A549 (cell line): ENCODE measurements around the gene PBX3. TPM values are rescaled to one million over a fixed set of nuclear protein-coding genes. Genes with fewer than 3 reads are reported as not detected.

ENCODE experiments used
- ATAC-seq, 2 experiments: fragments of 200-7000 bp in 1 of 2; fragments of >200 bp in 1 of 2; cut with Nextera tagmentation in 1 of 2; cut with Tn5 transposase in 1 of 2; 3 replicates each; pipeline versions ENCODE4 v1.8.0 to v1.9.1; 2018 to 2020; ENCODE audit warnings: mild to moderate bottlenecking in 1 of 2, moderate library complexity in 1 of 2
- CTCF ChIA-PET: fragments of 300-600 bp; sonication (Branson Sonifier 250); formaldehyde crosslinking; extraction: SDS; loops from one replicate; lab custom pipeline; 2021; ENCODE audit warnings: antibody characterized with exemption, inconsistent platforms; lab: Yijun Ruan, JAX
- POLR2A ChIA-PET: fragments of 350-600 bp; formaldehyde crosslinking; extraction: SDS; loops from one replicate; lab custom pipeline; 2021; ENCODE audit warnings: antibody characterized with exemption, inconsistent platforms; lab: Yijun Ruan, JAX
- DNase-seq, 2 experiments: peaks; one replicate each; pipeline versions ENCODE4 v3.0.0 to v3.0.0-alpha.2; 2011 to 2016; ENCODE audit warnings: low read depth in 1 of 2, low spot score in 1 of 2
- FAIRE-seq: peaks from 2 replicates; lab custom pipeline; 2011; peaks lifted over from hg19 to GRCh38; lab: Jason Lieb, UNC
- H3K27ac ChIP-seq, 2 experiments: fragments of >200 bp; sonication (Bioruptor Twin); formaldehyde crosslinking; 3 replicates each; pipeline ENCODE4 v1.5.1; 2016 to 2017
- H3K4me1 ChIP-seq: fragments of >200 bp; sonication (Bioruptor Twin); formaldehyde crosslinking; 3 replicates; pipeline ENCODE4 v1.6.1; 2016
- H3K4me2 ChIP-seq: fragments of >200 bp; sonication (Bioruptor Twin); formaldehyde crosslinking; 3 replicates; pipeline ENCODE4 v1.6.1; 2016
- H3K4me3 ChIP-seq: fragments of >200 bp; sonication (Bioruptor Twin); formaldehyde crosslinking; 3 replicates; pipeline ENCODE4 v1.5.1; 2016
- H3K9me3 ChIP-seq: fragments of >200 bp; sonication (Bioruptor Twin); formaldehyde crosslinking; 3 replicates; pipeline ENCODE4 v1.6.1; 2016
- BHLHE40 ChIP-seq: IDR thresholded peaks from 2 replicates; pipeline ENCODE4 v1.6.1; 2012; ENCODE audit warnings: low read depth, low read length, inconsistent platforms
- CBX2 ChIP-seq: fragments of 200-600 bp; sonication (generic); IDR thresholded peaks from 2 replicates; pipeline ENCODE4 v1.6.1; 2016; ENCODE audit warnings: low read depth, mild to moderate bottlenecking, borderline replicate concordance
- CBX8 ChIP-seq: fragments of 200-600 bp; sonication (generic); IDR thresholded peaks from 2 replicates; pipeline ENCODE4 v1.6.1; 2016
- EHMT2 ChIP-seq: fragments of 200-600 bp; sonication (generic); IDR thresholded peaks from 2 replicates; pipeline ENCODE4 v1.6.1; 2016; ENCODE audit warnings: antibody characterized with exemption, low read depth, mild to moderate bottlenecking, moderate library complexity
- FOSB ChIP-seq: fragments of 250-450 bp; sonication (Bioruptor Pico); IDR thresholded peaks from 2 replicates; pipeline ENCODE4 v1.5.0; 2020; ENCODE audit warnings: mild to moderate bottlenecking, moderate library complexity
- GATA3 ChIP-seq: IDR thresholded peaks from 2 replicates; pipeline ENCODE4 v1.6.1; 2012; ENCODE audit warnings: borderline replicate concordance
- HDAC2 ChIP-seq: fragments of 200-600 bp; sonication (generic); IDR thresholded peaks from 2 replicates; pipeline ENCODE4 v1.6.1; 2016
- HEYL ChIP-seq: fragments of 250-450 bp; sonication (Bioruptor Pico); IDR thresholded peaks from 2 replicates; pipeline ENCODE4 v1.8.0; 2021; ENCODE audit warnings: mild to moderate bottlenecking, moderate library complexity
- HOXA7 ChIP-seq: fragments of 250-450 bp; sonication (Bioruptor Pico); IDR thresholded peaks from 2 replicates; pipeline ENCODE4 v1.5.0; 2020; ENCODE audit warnings: mild to moderate bottlenecking, moderate library complexity
- HOXB13 ChIP-seq: fragments of 250-450 bp; sonication (Bioruptor Pico); IDR thresholded peaks from 2 replicates; pipeline ENCODE4 v1.5.0; 2020; ENCODE audit warnings: low read depth, mild to moderate bottlenecking, moderate library complexity
- JUN ChIP-seq, 2 experiments: fragments of >200 bp; sonication (Bioruptor Twin); formaldehyde crosslinking; IDR thresholded peaks; 2 replicates in 1 of 2; 3 replicates in 1 of 2; pipeline ENCODE4 v1.6.1; 2016 to 2017
- JUNB ChIP-seq: fragments of >200 bp; sonication (Bioruptor Twin); formaldehyde crosslinking; IDR thresholded peaks from 2 replicates; pipeline ENCODE4 v1.6.1; 2016
- KDM5A ChIP-seq: fragments of 200-600 bp; sonication (generic); IDR thresholded peaks from 2 replicates; pipeline ENCODE4 v1.6.1; 2016; ENCODE audit warnings: antibody characterized with exemption, mild to moderate bottlenecking
- MAZ ChIP-seq: fragments of 150-350 bp; IDR thresholded peaks from 2 replicates; pipeline ENCODE4 v1.6.1; 2014; ENCODE audit warnings: antibody characterized with exemption, low read depth, low read length, borderline replicate concordance
- MYC ChIP-seq: IDR thresholded peaks from 2 replicates; pipeline ENCODE4 v1.6.1; 2012; ENCODE audit warnings: mild to moderate bottlenecking, inconsistent platforms, low read length, improper control_type of control experiment, borderline replicate concordance
- NFE2L2 ChIP-seq: fragments of 150-350 bp; conservative IDR thresholded peaks from 2 replicates; pipeline ENCODE4 v1.6.1; 2014; ENCODE audit warnings: low read length
- NPAS2 ChIP-seq: fragments of 250-450 bp; sonication (Bioruptor Pico); IDR thresholded peaks from 2 replicates; pipeline ENCODE4 v1.8.0; 2022; ENCODE audit warnings: mild to moderate bottlenecking, moderate library complexity, borderline replicate concordance
- PHF8 ChIP-seq: fragments of 200-600 bp; sonication (generic); IDR thresholded peaks from 2 replicates; pipeline ENCODE4 v1.6.1; 2016; ENCODE audit warnings: low read depth, mild to moderate bottlenecking, antibody characterized with exemption, moderate library complexity, borderline replicate concordance
- POLR2A ChIP-seq: IDR thresholded peaks from 2 replicates; pipeline ENCODE4 v1.6.1; 2012; ENCODE audit warnings: mild to moderate bottlenecking, low read length
- RARB ChIP-seq: fragments of 250-450 bp; sonication (Bioruptor Pico); IDR thresholded peaks from 2 replicates; pipeline ENCODE4 v1.8.0; 2021; ENCODE audit warnings: mild to moderate bottlenecking, moderate library complexity
- RFX5 ChIP-seq: fragments of 450-650 bp; IDR thresholded peaks from 2 replicates; pipeline ENCODE4 v1.7.1; 2014; ENCODE audit warnings: antibody characterized with exemption, mild to moderate bottlenecking, moderate library complexity
- RNF2 ChIP-seq: fragments of 200-600 bp; sonication (generic); IDR thresholded peaks from 2 replicates; pipeline ENCODE4 v1.6.1; 2016; ENCODE audit warnings: low read depth, mild to moderate bottlenecking, antibody characterized with exemption, moderate library complexity, borderline replicate concordance
- SMC3 ChIP-seq: fragments of >200 bp; sonication (Bioruptor Twin); formaldehyde crosslinking; IDR thresholded peaks from 3 replicates; pipeline ENCODE4 v1.6.1; 2018; ENCODE audit warnings: inconsistent platforms
- TFCP2L1 ChIP-seq: fragments of 250-450 bp; sonication (Bioruptor Pico); IDR thresholded peaks from 2 replicates; pipeline ENCODE4 v1.5.0; 2021; ENCODE audit warnings: mild to moderate bottlenecking
- TP53 ChIP-seq: fragments of 250-450 bp; sonication (Bioruptor Pico); IDR thresholded peaks from 2 replicates; pipeline ENCODE4 v1.5.0; 2021; ENCODE audit warnings: mild to moderate bottlenecking, moderate library complexity
- ZC3H11A ChIP-seq: fragments of 450-650 bp; IDR thresholded peaks from 2 replicates; pipeline ENCODE4 v1.6.1; 2014; ENCODE audit warnings: antibody characterized with exemption, mild to moderate bottlenecking
- ZFP36 ChIP-seq: fragments of 450-650 bp; IDR thresholded peaks from 2 replicates; pipeline ENCODE4 v1.6.1; 2014; ENCODE audit warnings: borderline replicate concordance; ENCODE audit not compliant: partially characterized antibody
- ZSCAN20 ChIP-seq: fragments of 250-450 bp; sonication (Bioruptor Pico); IDR thresholded peaks from 2 replicates; pipeline ENCODE4 v1.8.0; 2022; ENCODE audit warnings: mild to moderate bottlenecking, moderate library complexity
- WGBS: methylation state at CpG from one replicate; pipeline ENCODE4 v1.1.6; 2017; ENCODE audit errors: missing lambda C conversion rate; 5-methylcytosine and 5-hydroxymethylcytosine counted together
- polyA plus RNA-seq, 4 experiments: library from polyadenylated mRNA; depleted of rRNA in 3 of 4; stranded (reverse); fragments of >200 nt; fragmentation: RNase III in 1 of 4; extraction: RNeasy Plus Mini Kit Qiagen cat#74134 plus additional on column Dnase treatment in 1 of 4; gene quantifications; 2 replicates in 3 of 4; 3 replicates in 1 of 4; pipeline ENCODE4 v1.2.3, GENCODE V29; 2011 to 2017
- TF ChIP-seq, protein P1 (sequence below): IDR thresholded peaks from 2 replicates; pipeline ENCODE4 v1.6.1; 2012; ENCODE audit warnings: low read depth, borderline replicate concordance
- TF ChIP-seq, protein P2 (sequence below): fragments of >200 bp; sonication (Bioruptor Twin); formaldehyde crosslinking; IDR thresholded peaks from 2 replicates; pipeline ENCODE4 v1.6.1; 2016
- TF ChIP-seq, protein P3 (sequence below): fragments of 250-450 bp; sonication (Bioruptor Pico); IDR thresholded peaks from 2 replicates; pipeline ENCODE4 v1.5.0; 2021; ENCODE audit warnings: mild to moderate bottlenecking, moderate library complexity, borderline replicate concordance
- TF ChIP-seq, protein P4 (sequence below): fragments of 250-450 bp; sonication (Bioruptor Pico); IDR thresholded peaks from 2 replicates; pipeline ENCODE4 v1.5.0; 2020; ENCODE audit warnings: low read depth, mild to moderate bottlenecking, moderate library complexity
- TF ChIP-seq, protein P5 (sequence below): fragments of 200-600 bp; sonication (generic); IDR thresholded peaks from 2 replicates; pipeline ENCODE4 v1.6.1; 2016; ENCODE audit warnings: antibody characterized with exemption, mild to moderate bottlenecking, moderate library complexity

PBX3 gene
- polyA plus RNA-seq, 2 of the 4 experiments (the other 2 are of a cell fraction): 10.7 to 23.5 TPM

DNA sequence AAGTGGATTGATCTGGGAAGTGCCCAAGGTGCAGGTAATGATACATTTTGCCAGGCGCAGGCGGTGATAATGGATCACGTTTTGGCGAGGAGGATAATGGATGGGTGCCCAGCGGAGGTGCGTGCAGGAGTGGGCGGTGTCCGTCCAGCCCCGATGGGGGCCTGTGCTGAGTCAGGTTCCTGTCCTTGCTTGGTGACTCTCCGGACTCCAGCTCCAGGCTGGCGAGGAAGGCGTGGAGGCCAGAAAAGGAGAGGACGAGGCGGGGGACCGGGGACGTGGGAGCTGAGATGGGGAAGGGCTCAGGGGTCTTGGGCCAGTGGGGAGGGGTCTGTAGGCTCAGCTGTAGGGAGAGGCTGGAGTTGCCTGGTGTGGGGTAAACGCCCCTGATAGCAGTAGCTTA lies 268.3 kb downstream of the PBX3 start:
- Histone ChIP-seq H3K4me1 (no peaks in the 10 kb centered on the region), H3K27ac (no peak overlapping the region), H3K4me3 (no peak overlapping the region), H3K9me3 (no peaks in the 10 kb centered on the region), H3K4me2 (no peak overlapping the region)
- ChIA-PET CTCF (no interaction called here), POLR2A (no interaction called here)
- TF ChIP-seq TFCP2L1 (CRISPR knock-in tag) (no peak), HOXA7 (no peak), HOXB13 (CRISPR knock-in tag) (no peak), BHLHE40 (no peak), RNF2 (no peak), CBX2 (no peak), NPAS2 (CRISPR knock-in tag) (no peak), HDAC2 (no peak), ZSCAN20 (CRISPR knock-in tag) (no peak), SMC3 (no peak), GATA3 (no peak), RARB (no peak), JUNB (no peak), RFX5 (no peak), MAZ (no peak), MYC (no peak)
- TF ChIP-seq, protein P1, sequence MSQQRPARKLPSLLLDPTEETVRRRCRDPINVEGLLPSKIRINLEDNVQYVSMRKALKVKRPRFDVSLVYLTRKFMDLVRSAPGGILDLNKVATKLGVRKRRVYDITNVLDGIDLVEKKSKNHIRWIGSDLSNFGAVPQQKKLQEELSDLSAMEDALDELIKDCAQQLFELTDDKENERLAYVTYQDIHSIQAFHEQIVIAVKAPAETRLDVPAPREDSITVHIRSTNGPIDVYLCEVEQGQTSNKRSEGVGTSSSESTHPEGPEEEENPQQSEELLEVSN: no peak
- TF ChIP-seq, protein P2, sequence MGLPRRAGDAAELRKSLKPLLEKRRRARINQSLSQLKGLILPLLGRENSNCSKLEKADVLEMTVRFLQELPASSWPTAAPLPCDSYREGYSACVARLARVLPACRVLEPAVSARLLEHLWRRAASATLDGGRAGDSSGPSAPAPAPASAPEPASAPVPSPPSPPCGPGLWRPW: no peak
- TF ChIP-seq, protein P3, sequence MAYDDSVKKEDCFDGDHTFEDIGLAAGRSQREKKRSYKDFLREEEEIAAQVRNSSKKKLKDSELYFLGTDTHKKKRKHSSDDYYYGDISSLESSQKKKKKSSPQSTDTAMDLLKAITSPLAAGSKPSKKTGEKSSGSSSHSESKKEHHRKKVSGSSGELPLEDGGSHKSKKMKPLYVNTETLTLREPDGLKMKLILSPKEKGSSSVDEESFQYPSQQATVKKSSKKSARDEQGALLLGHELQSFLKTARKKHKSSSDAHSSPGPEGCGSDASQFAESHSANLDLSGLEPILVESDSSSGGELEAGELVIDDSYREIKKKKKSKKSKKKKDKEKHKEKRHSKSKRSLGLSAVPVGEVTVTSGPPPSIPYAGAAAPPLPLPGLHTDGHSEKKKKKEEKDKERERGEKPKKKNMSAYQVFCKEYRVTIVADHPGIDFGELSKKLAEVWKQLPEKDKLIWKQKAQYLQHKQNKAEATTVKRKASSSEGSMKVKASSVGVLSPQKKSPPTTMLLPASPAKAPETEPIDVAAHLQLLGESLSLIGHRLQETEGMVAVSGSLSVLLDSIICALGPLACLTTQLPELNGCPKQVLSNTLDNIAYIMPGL: no peak
- TF ChIP-seq, protein P4, sequence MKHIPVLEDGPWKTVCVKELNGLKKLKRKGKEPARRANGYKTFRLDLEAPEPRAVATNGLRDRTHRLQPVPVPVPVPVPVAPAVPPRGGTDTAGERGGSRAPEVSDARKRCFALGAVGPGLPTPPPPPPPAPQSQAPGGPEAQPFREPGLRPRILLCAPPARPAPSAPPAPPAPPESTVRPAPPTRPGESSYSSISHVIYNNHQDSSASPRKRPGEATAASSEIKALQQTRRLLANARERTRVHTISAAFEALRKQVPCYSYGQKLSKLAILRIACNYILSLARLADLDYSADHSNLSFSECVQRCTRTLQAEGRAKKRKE: no peak
- ATAC-seq (no peak), DNase-seq (no peak), FAIRE-seq (no peak)
- WGBS: 75% methylated on average over 13 of the region's 17 CpGs

DNA sequence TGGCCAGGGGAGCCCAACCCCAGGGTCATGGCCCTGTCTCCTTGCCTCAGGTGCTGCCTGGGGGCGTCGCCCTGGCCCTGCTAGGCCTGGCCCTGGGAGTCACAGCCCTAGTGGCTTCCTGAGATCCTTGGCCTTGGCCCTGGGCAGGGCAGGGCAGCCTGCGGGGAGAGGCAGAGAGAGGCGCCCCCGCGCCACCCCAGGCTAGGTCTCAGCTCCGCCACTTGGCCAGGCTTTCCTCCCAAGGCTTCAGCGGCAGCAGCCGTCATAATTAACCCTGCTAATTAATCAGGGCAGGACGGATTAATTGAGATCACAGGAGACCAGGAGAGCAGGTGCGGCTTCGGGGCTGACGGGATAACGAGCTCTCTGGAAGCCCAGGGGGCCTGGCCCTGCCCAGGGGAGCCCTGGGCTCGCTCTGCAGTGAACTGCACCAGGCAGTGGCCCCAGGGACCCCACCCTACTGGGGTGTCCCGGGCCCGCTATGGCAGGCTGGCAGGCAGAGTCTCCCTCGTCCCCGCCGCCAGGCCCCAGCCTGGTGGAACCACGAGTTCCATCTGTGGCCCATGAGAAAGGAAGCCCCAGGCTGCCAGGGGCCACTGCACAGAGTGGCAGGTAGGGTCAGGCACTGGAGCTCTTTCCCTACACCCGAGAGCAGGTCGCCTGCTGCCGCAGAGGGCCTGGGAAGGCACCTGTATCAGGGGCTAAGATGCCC lies 269.6 kb downstream of the PBX3 start:
- H3K4me3 ChIP-seq: no peak overlapping the region
- H3K4me2 ChIP-seq: no peak overlapping the region
- H3K4me1 ChIP-seq: no peaks in the 10 kb centered on the region
- ATAC-seq (peak in 1 of 2 experiments; percentile 29; a peak in 2 of 6 replicates), DNase-seq (no peak), FAIRE-seq (no peak)
- POLR2A ChIA-PET: no interaction called here
- no peak overlapping the region for H3K27ac ChIP-seq
- H3K9me3 ChIP-seq: no peaks in the 10 kb centered on the region
- CTCF ChIA-PET: interaction anchor here (2.1 kb wide), 1 partner anchor 9 kb away, joined by 5 read pairs; no protein-coding TSS in a partner anchor
- WGBS: 78% methylated on average over 11 of the region's 24 CpGs
- no peak for TF ChIP-seq MYC
- TF ChIP-seq GATA3: no peak
- TF ChIP-seq HEYL (CRISPR knock-in tag): no peak
- no peak for TF ChIP-seq JUN (IDR thresholded peaks at IDR 0.05)
- no peak for TF ChIP-seq HDAC2
- no peak for TF ChIP-seq KDM5A
- TF ChIP-seq PHF8: no peak
- TF ChIP-seq EHMT2: no peak
- TF ChIP-seq, protein P5, sequence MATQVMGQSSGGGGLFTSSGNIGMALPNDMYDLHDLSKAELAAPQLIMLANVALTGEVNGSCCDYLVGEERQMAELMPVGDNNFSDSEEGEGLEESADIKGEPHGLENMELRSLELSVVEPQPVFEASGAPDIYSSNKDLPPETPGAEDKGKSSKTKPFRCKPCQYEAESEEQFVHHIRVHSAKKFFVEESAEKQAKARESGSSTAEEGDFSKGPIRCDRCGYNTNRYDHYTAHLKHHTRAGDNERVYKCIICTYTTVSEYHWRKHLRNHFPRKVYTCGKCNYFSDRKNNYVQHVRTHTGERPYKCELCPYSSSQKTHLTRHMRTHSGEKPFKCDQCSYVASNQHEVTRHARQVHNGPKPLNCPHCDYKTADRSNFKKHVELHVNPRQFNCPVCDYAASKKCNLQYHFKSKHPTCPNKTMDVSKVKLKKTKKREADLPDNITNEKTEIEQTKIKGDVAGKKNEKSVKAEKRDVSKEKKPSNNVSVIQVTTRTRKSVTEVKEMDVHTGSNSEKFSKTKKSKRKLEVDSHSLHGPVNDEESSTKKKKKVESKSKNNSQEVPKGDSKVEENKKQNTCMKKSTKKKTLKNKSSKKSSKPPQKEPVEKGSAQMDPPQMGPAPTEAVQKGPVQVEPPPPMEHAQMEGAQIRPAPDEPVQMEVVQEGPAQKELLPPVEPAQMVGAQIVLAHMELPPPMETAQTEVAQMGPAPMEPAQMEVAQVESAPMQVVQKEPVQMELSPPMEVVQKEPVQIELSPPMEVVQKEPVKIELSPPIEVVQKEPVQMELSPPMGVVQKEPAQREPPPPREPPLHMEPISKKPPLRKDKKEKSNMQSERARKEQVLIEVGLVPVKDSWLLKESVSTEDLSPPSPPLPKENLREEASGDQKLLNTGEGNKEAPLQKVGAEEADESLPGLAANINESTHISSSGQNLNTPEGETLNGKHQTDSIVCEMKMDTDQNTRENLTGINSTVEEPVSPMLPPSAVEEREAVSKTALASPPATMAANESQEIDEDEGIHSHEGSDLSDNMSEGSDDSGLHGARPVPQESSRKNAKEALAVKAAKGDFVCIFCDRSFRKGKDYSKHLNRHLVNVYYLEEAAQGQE: no peak
- no peak for TF ChIP-seq CBX8
- no peak for TF ChIP-seq POLR2A
- TF ChIP-seq NFE2L2: no peak
- no peak for TF ChIP-seq ZFP36
- no peak for TF ChIP-seq ZC3H11A
- no peak for TF ChIP-seq TP53
- no peak for TF ChIP-seq FOSB (CRISPR knock-in tag)
- no peak for TF ChIP-seq RNF2
